22Rv1 (cell line): ENCODE results near the gene ARL8B.
"Not testable (repeated sequence)": the region's sequence is repeated elsewhere in the genome, so short reads cannot be mapped to it uniquely, and the experiment has no call there.

Source experiments
- ZFX ChIP-seq: fragments of 450-650 bp; IDR thresholded peaks from 2 replicates; pipeline ENCODE4 v1.6.1; 2017; ENCODE audit warnings: antibody characterized with exemption, borderline replicate concordance
- TF ChIP-seq, protein P1 (sequence below): fragments of 450-650 bp; IDR thresholded peaks from 2 replicates; pipeline ENCODE4 v1.5.1; 2017; ENCODE audit warnings: mild to moderate bottlenecking

- TF ChIP-seq, protein P1, sequence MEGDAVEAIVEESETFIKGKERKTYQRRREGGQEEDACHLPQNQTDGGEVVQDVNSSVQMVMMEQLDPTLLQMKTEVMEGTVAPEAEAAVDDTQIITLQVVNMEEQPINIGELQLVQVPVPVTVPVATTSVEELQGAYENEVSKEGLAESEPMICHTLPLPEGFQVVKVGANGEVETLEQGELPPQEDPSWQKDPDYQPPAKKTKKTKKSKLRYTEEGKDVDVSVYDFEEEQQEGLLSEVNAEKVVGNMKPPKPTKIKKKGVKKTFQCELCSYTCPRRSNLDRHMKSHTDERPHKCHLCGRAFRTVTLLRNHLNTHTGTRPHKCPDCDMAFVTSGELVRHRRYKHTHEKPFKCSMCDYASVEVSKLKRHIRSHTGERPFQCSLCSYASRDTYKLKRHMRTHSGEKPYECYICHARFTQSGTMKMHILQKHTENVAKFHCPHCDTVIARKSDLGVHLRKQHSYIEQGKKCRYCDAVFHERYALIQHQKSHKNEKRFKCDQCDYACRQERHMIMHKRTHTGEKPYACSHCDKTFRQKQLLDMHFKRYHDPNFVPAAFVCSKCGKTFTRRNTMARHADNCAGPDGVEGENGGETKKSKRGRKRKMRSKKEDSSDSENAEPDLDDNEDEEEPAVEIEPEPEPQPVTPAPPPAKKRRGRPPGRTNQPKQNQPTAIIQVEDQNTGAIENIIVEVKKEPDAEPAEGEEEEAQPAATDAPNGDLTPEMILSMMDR = not testable (repeated sequence)
- not testable (repeated sequence) for TF ChIP-seq ZFX
These were observed 15.2 kb upstream of the ARL8B start for GRCh38 chr3:5106933-5107334.
